Measurements from ENCODE around the gene HPGDS. TPM values are rescaled to one million over a fixed set of nuclear protein-coding genes. Genes with fewer than 3 reads are reported as not detected.
"Not testable (repeated sequence)": the region's sequence is repeated elsewhere in the genome, so short reads cannot be mapped to it uniquely, and the experiment has no call there.

The HPGDS gene
- total RNA-seq, 5 donors from 2014 or later (not counting 1 experiment from before 2014, with no cell fraction given), result 0.47 to 1.3 (median 1.2) TPM

GRCh38 chr4:94338681-94339351 is 3.8 kb downstream of the HPGDS start:
- no peaks in the 10 kb centered on the region for H3K9me3 ChIP-seq
- peak overlapping the region; percentile 87 to 88 for H3K27ac Mint-ChIP-seq
- H3K4me1 ChIP-seq (ENCODE audit: control insufficient read depth in 1 of 2, extremely low read depth in 1 of 2, insufficient read depth in 2 of 2, low read length in 2 of 2), result peaks cover 3 to 8% of the 10 kb centered on the region in 2 experiments
- no peaks in the 10 kb centered on the region for H3K9me3 Mint-ChIP-seq
- CTCF ChIA-PET, result interaction anchor here (0.6 kb wide), 2 partner anchors 70 to 169 kb away, joined by 3 to 5 read pairs; no protein-coding TSS in a partner anchor
- peak overlapping the region in 1 of 2 donors; percentile 18 for H3K4me3 ChIP-seq (ENCODE audit: control insufficient read depth in 1 of 2, extremely low read depth in 1 of 2, low read length in 1 of 2)
- no peaks in the 10 kb centered on the region for H3K36me3 ChIP-seq (ENCODE audit: control insufficient read depth in 2 of 2, extremely low read depth in 1 of 2, insufficient read depth in 1 of 2, low read length in 1 of 2)
- peaks cover 0 to 2% of the 10 kb centered on the region in 2 donors for H3K27me3 Mint-ChIP-seq
- ATAC-seq (replicated peaks in 1 of 4) (peak; percentile 48 to 58 (median 54)), DNase-seq (peak in 1 of 35 experiments; percentile 12)
- H3K4me3 Mint-ChIP-seq, result peak overlapping the region; percentile 78 to 82 (median 79)
- no peaks in the 10 kb centered on the region for H3K27me3 ChIP-seq (replicated peaks in 1 of 2; ENCODE audit: control insufficient read depth in 2 of 2, extremely low read depth in 1 of 2, insufficient read depth in 2 of 2, low read length in 1 of 2)
- POLR2A ChIA-PET, result interaction anchor here in 1 of 2 donors (0.6 kb wide), 1 partner anchor 265 kb away, joined by 4 read pairs; no protein-coding TSS in a partner anchor
- peak overlapping the region; percentile 28 for H3K27ac ChIP-seq (ENCODE audit: low read length)
- no peaks in the 10 kb centered on the region for H3K36me3 Mint-ChIP-seq
- H3K4me1 Mint-ChIP-seq, result peaks cover 21 to 24% (median 22%) of the 10 kb centered on the region in 3 donors
- 50% methylated on average over 1 of the region's 4 CpGs for WGBS (ENCODE audit: insufficient coverage)

- H3K36me3 Mint-ChIP-seq; H3K4me1 ChIP-seq (ENCODE audit: control insufficient read depth in 1 of 2, extremely low read depth in 1 of 2, insufficient read depth in 2 of 2, low read length in 2 of 2); H3K9me3 Mint-ChIP-seq; H3K27ac ChIP-seq (ENCODE audit: low read length); ATAC-seq (replicated peaks in 1 of 4); H3K27me3 ChIP-seq (replicated peaks in 1 of 2; ENCODE audit: control insufficient read depth in 2 of 2, extremely low read depth in 1 of 2, insufficient read depth in 2 of 2, low read length in 1 of 2); DNase-seq; H3K4me3 ChIP-seq (ENCODE audit: control insufficient read depth in 1 of 2, extremely low read depth in 1 of 2, low read length in 1 of 2); H3K27ac Mint-ChIP-seq; H3K36me3 ChIP-seq (ENCODE audit: control insufficient read depth in 2 of 2, extremely low read depth in 1 of 2, insufficient read depth in 1 of 2, low read length in 1 of 2); POLR2A ChIA-PET; H3K9me3 ChIP-seq; H3K27me3 Mint-ChIP-seq: not testable (repeated sequence)
- H3K4me3 Mint-ChIP-seq, result peak overlapping the region in 1 of 3 donors; percentile 39
- 83% methylated on average over 2 of the region's 5 CpGs for WGBS (ENCODE audit: insufficient coverage)
- peaks cover 14 to 17% (median 17%) of the 10 kb centered on the region in 3 donors for H3K4me1 Mint-ChIP-seq
- CTCF ChIA-PET, result interaction anchor here in 1 of 2 donors (0.5 kb wide), 1 partner anchor 40 kb away, joined by 5 read pairs; no protein-coding TSS in a partner anchor
Observed at GRCh38 chr4:94336791-94337190, 5.8 kb downstream of the HPGDS start.

- DNase-seq, result no peak
- no peaks in the 10 kb centered on the region for H3K27me3 ChIP-seq (replicated peaks in 1 of 2; ENCODE audit: control insufficient read depth in 2 of 2, extremely low read depth in 1 of 2, insufficient read depth in 2 of 2, low read length in 1 of 2)
- H3K4me3 ChIP-seq (ENCODE audit: control insufficient read depth in 1 of 2, extremely low read depth in 1 of 2, low read length in 1 of 2), result no peak overlapping the region
- Mint-ChIP-seq H3K4me3 (no peak overlapping the region), H3K4me1 (peaks cover 14 to 17% (median 17%) of the 10 kb centered on the region in 3 donors), H3K27ac (no peak overlapping the region), H3K27me3 (peaks cover 0 to 2% of the 10 kb centered on the region in 2 donors), H3K9me3 (no peaks in the 10 kb centered on the region), H3K36me3 (no peaks in the 10 kb centered on the region)
- no peaks in the 10 kb centered on the region for H3K36me3 ChIP-seq (ENCODE audit: control insufficient read depth in 2 of 2, extremely low read depth in 1 of 2, insufficient read depth in 1 of 2, low read length in 1 of 2)
- WGBS (ENCODE audit: insufficient coverage), result no CpG with 5 or more reads among the region's 3 CpGs
- no peak for ATAC-seq (replicated peaks in 1 of 4)
- ChIA-PET CTCF (interaction anchor here in 1 of 2 donors (0.5 kb wide), 1 partner anchor 41 kb away, joined by 5 read pairs; no protein-coding TSS in a partner anchor), POLR2A (no interaction called here)
- no peak overlapping the region for H3K27ac ChIP-seq (ENCODE audit: low read length)
- no peaks in the 10 kb centered on the region for H3K9me3 ChIP-seq
- H3K4me1 ChIP-seq (ENCODE audit: control insufficient read depth in 1 of 2, extremely low read depth in 1 of 2, insufficient read depth in 2 of 2, low read length in 2 of 2), result peaks cover 3 to 8% of the 10 kb centered on the region in 2 experiments
Observed at GRCh38 chr4:94336303-94336702, 6.3 kb downstream of the HPGDS start.

GRCh38 chr4:94334962-94335361 is 7.7 kb downstream of the HPGDS start:
- no peak for DNase-seq
- no peaks in the 10 kb centered on the region for H3K36me3 Mint-ChIP-seq
- H3K4me3 Mint-ChIP-seq, result no peak overlapping the region
- Histone ChIP-seq H3K36me3 (ENCODE audit: control insufficient read depth in 2 of 2, extremely low read depth in 1 of 2, insufficient read depth in 1 of 2, low read length in 1 of 2) (no peaks in the 10 kb centered on the region), H3K4me1 (ENCODE audit: control insufficient read depth in 1 of 2, extremely low read depth in 1 of 2, insufficient read depth in 2 of 2, low read length in 2 of 2) (peaks cover 3 to 8% of the 10 kb centered on the region in 2 experiments), H3K27ac (ENCODE audit: low read length) (no peak overlapping the region), H3K27me3 (replicated peaks in 1 of 2; ENCODE audit: control insufficient read depth in 2 of 2, extremely low read depth in 1 of 2, insufficient read depth in 2 of 2, low read length in 1 of 2) (no peaks in the 10 kb centered on the region), H3K4me3 (ENCODE audit: control insufficient read depth in 1 of 2, extremely low read depth in 1 of 2, low read length in 1 of 2) (no peak overlapping the region), H3K9me3 (no peaks in the 10 kb centered on the region)
- no peak overlapping the region for H3K27ac Mint-ChIP-seq
- peaks cover 1 to 2% of the 10 kb centered on the region in 2 donors for H3K27me3 Mint-ChIP-seq
- WGBS (ENCODE audit: insufficient coverage), result 60% methylated on average over 1 of the region's 3 CpGs
- ATAC-seq (replicated peaks in 1 of 4), result no peak
- CTCF ChIA-PET, result no interaction called here
- H3K4me1 Mint-ChIP-seq, result peaks cover 14 to 17% (median 16%) of the 10 kb centered on the region in 3 donors
- POLR2A ChIA-PET, result no interaction called here
- no peaks in the 10 kb centered on the region for H3K9me3 Mint-ChIP-seq

GRCh38 chr4:94334476-94334875 is 8.2 kb downstream of the HPGDS start:
- peaks cover 10 to 13% (median 11%) of the 10 kb centered on the region in 3 donors for H3K4me1 Mint-ChIP-seq
- peaks cover 2 to 4% of the 10 kb centered on the region in 2 donors for H3K27me3 Mint-ChIP-seq
- DNase-seq, result no peak
- peaks cover 3 to 4% of the 10 kb centered on the region in 2 experiments for H3K4me1 ChIP-seq (ENCODE audit: control insufficient read depth in 1 of 2, extremely low read depth in 1 of 2, insufficient read depth in 2 of 2, low read length in 2 of 2)
- ChIA-PET POLR2A (no interaction called here), CTCF (no interaction called here)
- no CpG with 5 or more reads among the region's 2 CpGs for WGBS (ENCODE audit: insufficient coverage)
- no peaks in the 10 kb centered on the region for H3K36me3 ChIP-seq (ENCODE audit: control insufficient read depth in 2 of 2, extremely low read depth in 1 of 2, insufficient read depth in 1 of 2, low read length in 1 of 2)
- H3K9me3 ChIP-seq, result no peaks in the 10 kb centered on the region
- no peak for ATAC-seq (replicated peaks in 1 of 4)
- H3K4me3 ChIP-seq (ENCODE audit: control insufficient read depth in 1 of 2, extremely low read depth in 1 of 2, low read length in 1 of 2), result no peak overlapping the region
- no peak overlapping the region for H3K27ac ChIP-seq (ENCODE audit: low read length)
- no peaks in the 10 kb centered on the region for H3K9me3 Mint-ChIP-seq
- H3K27ac Mint-ChIP-seq, result no peak overlapping the region
- no peak overlapping the region for H3K4me3 Mint-ChIP-seq
- H3K27me3 ChIP-seq (replicated peaks in 1 of 2; ENCODE audit: control insufficient read depth in 2 of 2, extremely low read depth in 1 of 2, insufficient read depth in 2 of 2, low read length in 1 of 2), result no peaks in the 10 kb centered on the region
- no peaks in the 10 kb centered on the region for H3K36me3 Mint-ChIP-seq

GRCh38 chr4:94333866-94334265 is 8.8 kb downstream of the HPGDS start:
- Histone ChIP-seq H3K4me1 (ENCODE audit: control insufficient read depth in 1 of 2, extremely low read depth in 1 of 2, insufficient read depth in 2 of 2, low read length in 2 of 2) (peaks cover 2 to 4% of the 10 kb centered on the region in 2 experiments), H3K9me3 (no peaks in the 10 kb centered on the region), H3K27me3 (replicated peaks in 1 of 2; ENCODE audit: control insufficient read depth in 2 of 2, extremely low read depth in 1 of 2, insufficient read depth in 2 of 2, low read length in 1 of 2) (no peaks in the 10 kb centered on the region), H3K36me3 (ENCODE audit: control insufficient read depth in 2 of 2, extremely low read depth in 1 of 2, insufficient read depth in 1 of 2, low read length in 1 of 2) (no peaks in the 10 kb centered on the region), H3K27ac (ENCODE audit: low read length) (no peak overlapping the region), H3K4me3 (ENCODE audit: control insufficient read depth in 1 of 2, extremely low read depth in 1 of 2, low read length in 1 of 2) (no peak overlapping the region)
- Mint-ChIP-seq H3K4me1 (peaks cover 5 to 8% (median 5%) of the 10 kb centered on the region in 3 donors), H3K27me3 (peaks cover 2 to 4% of the 10 kb centered on the region in 2 donors), H3K36me3 (no peaks in the 10 kb centered on the region), H3K27ac (no peak overlapping the region), H3K9me3 (no peaks in the 10 kb centered on the region), H3K4me3 (no peak overlapping the region)
- CTCF ChIA-PET, result no interaction called here
- POLR2A ChIA-PET, result no interaction called here
- no CpG with 5 or more reads among the region's 3 CpGs for WGBS (ENCODE audit: insufficient coverage)
- ATAC-seq (replicated peaks in 1 of 4) (no peak), DNase-seq (no peak)

Measured in T-cell (primary cell).